CD4-positive, alpha-beta T cell treated with Interleukin-17A for 4 hours (primary cell): ENCODE results near the gene PSMA4.
"Not testable (repeated sequence)": the region's sequence is repeated elsewhere in the genome, so short reads cannot be mapped to it uniquely, and the experiment has no call there.

ENCODE experiments used
- DNase-seq: peaks from one replicate; pipeline ENCODE4 v3.0.0-alpha.2; 2020; ENCODE audit warnings: mixed read lengths

PSMA4 gene

DNA sequence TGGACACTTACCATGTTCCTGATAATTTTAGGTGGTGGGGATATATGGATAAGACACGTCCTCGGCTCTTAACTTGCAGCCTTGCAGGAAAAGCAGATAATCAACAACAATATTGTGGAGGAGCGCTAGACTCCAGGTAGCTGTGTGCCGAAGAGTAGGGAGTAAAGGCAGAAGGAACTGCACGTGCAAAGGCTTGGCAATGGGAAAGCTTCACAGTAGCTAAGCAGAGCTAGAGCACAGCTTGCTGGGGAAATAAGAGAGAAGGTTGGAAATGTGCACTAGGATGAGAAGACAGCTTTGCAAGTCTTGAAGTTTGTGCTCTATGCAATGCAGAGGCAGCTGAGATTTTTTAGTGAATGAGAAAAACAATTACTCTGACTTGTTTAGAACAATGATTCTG, 12.4 kb downstream of the PSMA4 start:
- DNase-seq, result no peak

DNA sequence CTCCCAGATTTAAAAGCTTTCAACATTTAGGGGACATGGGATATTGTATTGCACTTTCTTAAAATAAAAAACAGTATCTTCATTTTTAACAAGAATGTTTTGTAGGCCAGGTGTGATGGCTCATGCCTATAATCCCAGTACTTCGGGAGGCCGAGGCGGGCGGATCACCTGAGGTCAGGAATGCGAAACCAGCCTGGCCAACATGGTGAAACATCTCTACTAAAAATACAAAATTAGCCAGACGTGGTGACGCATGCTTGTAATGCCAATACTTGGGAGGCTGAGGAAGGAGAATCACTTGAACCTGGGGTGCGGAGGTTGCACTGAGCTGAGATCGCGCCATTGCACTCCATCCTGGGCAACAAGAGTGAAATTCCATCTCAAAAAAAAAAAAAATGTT, 20.0 kb downstream of the PSMA4 start:
- not testable (repeated sequence) for DNase-seq

DNA sequence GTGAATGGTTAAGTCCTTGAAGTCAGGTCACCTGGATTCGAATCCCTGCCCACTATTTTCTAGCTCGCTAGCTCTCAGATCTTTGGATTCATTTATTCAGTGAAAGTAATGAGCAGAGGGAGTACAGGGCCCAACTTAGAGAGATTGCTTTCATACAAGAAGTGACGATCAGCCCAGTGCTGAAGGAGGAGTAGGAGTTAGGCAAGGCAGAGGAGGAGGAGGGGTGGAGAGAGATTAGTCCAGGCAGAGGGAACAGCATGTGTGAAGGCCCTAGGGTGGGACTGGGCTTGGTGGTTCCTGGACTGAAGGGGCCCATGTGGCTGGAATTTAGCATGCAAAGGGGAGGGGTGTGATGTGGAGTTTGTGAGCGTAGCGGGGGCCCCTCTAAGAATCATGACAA, 21.2 kb downstream of the PSMA4 start:
- no peak for DNase-seq

DNA sequence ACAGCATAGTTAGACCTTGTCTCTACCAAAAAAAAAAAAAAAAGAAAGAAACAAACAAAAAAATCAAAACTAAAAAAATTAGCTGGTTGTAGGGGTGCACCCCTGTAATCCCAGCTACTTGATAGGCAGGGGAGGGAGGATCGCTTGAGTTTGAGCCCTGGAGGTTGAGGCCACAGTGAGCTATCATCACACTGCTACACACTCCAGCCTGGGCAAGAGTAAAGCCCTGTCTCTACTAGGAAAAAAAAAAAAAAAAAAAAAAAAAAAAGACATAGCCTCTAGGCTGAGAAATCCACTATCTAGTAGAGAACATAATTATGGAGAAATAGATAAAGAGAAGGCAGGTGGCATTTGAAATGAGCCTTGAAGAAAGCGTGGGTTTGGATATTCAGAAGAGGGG, 22.8 kb downstream of the PSMA4 start:
- no peak for DNase-seq

DNA sequence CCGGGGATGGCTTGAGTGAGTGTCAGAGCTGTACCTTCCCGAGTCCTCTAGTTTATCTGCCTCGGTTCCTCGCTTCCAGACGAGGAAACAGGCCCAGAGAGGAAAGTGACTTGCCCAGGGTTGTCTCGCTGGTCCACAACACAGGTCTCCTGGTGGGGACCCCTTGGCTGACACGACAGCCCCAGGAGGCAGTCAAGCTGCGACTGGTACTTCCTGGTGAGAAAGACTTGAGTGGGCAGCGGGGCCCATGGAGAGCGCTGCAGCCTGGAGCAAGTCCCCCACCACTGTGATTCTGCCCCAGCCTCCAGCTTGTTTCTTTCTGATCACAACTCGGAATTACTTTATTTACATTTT, 24.5 kb downstream of the PSMA4 start:
- DNase-seq, result no peak

DNA sequence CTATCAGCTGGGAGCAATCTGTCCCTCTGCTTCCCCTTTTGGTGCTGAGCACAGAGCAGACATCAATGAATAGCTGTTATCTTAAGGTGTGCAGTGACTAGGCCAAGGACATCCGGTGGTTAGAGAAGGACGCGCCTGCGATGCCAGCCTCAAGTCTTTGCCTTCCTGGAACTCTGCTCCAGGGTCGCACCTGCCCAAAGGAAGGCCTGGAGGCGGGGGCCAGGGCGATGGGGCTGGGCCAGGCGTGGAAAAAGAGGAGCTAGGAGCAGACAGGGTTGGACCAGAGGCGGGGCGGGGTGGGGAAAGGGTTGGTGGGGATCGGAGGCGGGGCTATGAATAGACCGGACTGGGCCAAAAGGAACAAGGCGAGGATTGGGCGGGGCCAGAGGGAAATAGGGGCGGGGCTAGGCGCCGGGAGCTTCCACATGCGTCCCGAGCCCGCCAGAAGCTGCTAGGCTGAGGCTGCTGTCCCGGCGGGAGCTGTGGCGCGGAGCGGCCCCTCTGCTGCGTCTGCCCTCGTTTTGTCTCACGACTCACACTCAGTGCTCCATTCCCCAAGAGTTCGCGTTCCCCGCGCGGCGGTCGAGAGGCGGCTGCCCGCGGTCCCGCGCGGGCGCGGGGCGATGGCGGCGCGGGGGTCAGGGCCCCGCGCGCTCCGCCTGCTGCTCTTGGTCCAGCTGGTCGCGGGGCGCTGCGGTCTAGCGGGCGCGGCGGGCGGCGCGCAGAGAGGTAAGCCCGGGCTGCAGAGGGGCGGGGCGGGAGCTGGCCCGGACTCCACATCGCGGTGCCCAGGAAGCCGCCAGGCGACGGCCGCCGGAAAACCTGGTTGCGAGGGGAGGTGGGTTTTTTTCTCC, 25.1 kb downstream of the PSMA4 start, which contains the start of gene CHRNA5:
Gene CHRNA5 (plus strand): TSS at position 424 of the 854 bp plus-strand sequence. CDS start 200 bp downstream, at position 624.
- DNase-seq, result peak; percentile 78

DNA sequence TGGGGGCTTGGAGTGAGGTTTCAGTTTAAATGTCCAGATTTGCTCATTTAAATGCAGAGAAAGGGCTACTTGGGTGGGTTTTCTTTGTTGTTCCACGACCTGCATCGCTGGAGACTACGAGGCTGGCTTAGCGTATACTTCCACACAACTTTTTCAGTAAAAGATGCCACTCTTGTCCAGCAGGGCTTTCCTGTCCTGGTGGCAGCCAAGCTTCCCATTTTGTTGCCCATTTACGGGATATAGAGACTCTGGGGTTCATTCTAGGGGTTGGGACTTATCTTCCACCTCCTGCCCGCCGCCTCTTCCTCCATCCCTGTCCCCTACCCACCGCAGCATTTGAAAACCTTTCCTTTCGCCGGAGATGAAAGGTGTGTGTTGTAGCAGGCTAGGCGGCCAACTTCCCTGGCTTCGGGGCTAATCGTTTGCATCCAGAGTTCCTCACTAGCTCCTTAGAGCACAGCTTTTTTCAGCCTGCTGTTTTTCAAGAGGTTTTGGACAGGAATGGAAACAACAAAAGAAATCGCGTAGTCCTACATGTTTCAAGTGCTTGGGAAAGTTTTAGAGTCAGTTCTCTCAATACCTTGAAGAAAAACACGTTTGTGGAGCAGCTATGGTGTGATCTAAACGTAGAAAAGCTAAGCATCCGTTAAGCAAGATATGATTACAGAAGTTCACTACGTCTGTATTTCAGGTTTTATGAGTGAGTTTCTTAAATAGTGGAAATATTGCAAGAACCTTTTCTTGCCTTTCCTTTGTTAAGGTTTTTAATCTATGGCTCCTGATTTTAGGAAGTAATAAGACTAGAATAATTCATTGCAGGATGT, 25.9 kb downstream of the PSMA4 start:
- DNase-seq, result no peak

DNA sequence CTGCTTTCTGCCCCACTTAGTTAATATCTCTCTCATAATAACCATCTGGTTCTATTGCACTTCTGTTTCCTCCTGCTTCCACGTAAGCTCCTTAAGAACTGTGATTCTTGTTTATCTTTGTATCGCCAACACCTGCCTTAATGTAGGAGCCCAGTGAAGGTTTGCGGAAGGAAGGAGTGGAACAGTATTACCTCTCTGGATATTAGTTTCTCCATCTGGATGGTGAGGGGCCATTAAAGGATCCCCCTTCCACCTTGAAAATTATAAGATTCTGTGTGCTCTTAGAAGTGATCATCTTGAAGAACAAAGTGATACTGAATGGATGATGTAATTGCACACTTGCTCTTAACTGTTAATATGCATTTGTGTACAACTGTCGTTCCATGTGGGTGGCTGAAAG, 27.3 kb downstream of the PSMA4 start:
- no peak for DNase-seq

DNA sequence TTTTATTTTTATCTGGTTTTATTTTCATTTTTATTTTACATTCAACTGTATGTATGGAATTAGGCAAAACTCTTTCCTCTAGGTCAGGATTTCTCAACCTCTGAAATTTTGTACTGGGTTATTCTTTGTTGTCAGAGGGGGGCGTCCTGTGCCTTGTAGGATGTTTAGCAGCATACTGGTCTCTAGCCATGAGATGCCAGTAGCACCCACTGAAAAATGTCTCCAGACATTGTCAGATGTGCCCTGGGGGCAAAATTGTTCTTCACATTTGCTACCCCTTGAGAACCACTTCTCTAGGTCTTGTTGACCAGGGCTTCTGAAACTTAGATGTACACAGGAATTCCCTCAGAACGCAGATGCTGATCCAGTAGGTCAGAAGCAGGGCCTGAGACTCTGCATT, 30.5 kb downstream of the PSMA4 start:
- DNase-seq, result no peak

DNA sequence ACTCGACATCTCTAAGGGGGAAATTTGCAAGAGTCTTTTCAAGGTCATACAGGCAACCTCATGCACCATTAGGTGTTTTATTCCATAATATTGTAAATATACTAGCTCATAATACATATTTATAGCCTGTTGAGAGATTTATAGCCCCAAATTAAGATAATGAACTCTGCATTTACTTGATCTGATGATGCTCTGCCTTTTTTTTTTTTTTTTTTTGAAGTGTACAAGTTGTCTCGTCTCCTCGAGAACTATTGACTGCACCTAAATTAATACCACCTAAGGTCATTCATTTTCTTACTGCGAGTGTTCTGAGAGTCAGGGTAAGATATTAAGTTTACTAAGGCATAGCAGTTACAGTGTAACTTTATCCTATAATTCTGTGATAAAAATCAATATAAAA, 31.1 kb downstream of the PSMA4 start:
- no peak for DNase-seq

DNA sequence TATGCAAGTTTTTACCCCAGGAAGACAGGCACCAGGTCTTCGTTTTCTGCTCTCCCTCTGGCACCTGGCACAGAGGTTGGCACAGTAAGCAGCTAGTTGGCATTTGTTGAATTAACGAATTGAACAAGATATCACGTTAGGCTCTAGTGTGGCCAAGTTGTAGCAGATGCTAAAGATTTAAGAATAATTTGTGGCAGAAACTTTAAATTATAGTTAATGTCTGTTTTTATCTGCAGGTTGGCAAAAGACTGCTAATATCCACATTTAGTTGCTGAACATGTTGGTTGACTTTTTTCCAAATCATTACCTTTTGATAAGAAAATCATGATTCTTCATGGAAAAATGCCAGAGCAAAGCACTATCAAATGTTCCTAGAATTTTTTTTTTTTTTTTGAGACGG, 33.2 kb downstream of the PSMA4 start:
- no peak for DNase-seq

DNA sequence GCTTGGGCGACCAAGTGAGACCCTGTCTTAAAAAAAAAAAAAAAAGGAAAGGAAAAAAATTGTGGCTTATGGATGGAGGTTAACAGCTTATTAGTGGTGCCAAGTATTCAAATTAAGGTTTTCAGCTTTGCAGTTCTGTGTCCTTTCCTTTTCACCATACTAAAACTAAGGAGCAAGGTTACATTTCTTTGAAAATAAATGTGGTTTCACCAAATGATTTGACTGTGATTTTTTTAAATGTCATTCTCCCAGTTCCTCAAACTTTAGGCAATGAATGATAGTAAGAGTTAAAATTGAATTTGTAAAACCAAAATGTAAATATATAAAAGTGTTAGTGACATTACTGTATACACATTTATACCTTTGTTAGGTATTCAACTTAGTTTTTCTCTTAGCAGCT, 34.7 kb downstream of the PSMA4 start:
- no peak for DNase-seq

DNA sequence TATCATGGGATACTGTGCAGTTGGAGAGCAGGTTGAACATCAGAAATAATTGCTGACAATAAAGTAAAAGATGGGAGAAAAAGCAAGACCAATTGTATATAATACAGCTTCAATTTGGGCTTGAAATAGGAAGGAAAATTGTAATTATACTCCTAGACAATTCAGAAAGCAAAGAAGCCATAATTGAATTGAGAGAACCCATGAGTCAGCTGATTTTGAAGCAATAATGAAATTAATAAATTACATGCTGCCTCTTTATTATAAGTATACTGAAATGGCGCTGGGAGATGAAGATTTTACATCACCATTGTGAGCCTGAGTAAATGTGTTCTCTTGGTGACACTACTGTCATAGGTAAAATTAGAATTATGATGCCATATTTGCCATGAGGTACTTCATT, 57.3 kb downstream of the PSMA4 start:
- no peak for DNase-seq

DNA sequence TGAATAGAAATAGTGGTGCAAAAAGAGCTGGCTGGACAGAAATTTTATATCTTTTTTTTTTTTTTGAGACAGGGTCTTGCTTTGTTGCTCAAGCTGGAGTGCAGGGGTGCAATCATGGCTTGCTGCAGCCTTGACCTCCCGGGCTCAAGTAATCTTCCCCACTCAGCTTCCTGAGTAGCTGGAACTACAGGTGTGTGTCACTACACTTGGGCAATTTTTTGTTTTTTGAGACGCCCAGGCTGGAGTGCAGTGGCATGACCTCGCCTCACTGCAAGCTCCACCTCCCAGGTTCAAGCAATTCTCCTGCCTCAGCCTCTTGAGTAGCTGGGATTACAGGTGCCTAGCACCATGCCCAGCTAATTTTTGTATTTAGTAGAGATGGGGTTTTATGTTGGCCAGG, 58.1 kb downstream of the PSMA4 start:
- DNase-seq, result no peak

DNA sequence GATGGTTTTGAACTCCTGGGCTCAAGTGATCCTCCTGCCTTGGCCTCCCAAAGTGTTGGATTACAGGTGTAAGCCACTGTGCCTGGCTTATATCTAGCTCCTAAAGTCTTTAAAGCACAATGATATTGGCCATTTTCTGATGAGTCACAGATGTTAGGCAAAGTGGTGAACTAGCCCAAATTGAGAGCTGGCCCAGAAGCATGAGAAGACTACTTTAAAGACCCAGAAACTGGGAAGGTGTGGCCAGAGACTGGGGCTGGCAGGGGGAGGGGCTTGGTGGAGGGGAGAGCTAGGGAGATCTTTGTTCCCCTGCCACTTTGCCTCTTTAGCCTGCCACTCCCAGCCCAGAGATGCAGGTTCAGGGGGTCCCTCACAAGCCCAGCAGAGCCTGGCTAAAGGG, 58.9 kb downstream of the PSMA4 start:
- no peak for DNase-seq
